ENCODE measurements around the gene TACC2.

TACC2 gene

DNA sequence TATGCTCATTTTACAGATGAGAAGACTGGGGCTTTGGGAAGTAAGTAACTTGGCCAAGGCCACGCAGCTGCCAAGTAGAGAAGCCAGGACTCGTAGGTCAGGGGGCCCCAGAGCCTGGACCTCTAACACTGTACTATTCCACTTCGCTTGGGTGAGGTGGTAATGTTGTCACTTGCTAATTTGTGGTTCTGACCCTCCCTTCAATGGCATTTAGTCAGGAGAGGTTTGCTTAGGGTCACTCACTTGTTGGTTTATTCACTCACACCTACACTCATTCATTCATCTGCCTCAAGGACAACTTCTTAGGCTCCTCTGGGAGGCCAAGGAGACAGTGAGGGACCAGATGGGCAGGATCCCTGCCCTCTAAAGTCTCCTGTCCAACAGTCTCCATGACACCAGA lies 303.4 kb downstream of the TACC2 start:
- TF ChIP-seq, protein P1, sequence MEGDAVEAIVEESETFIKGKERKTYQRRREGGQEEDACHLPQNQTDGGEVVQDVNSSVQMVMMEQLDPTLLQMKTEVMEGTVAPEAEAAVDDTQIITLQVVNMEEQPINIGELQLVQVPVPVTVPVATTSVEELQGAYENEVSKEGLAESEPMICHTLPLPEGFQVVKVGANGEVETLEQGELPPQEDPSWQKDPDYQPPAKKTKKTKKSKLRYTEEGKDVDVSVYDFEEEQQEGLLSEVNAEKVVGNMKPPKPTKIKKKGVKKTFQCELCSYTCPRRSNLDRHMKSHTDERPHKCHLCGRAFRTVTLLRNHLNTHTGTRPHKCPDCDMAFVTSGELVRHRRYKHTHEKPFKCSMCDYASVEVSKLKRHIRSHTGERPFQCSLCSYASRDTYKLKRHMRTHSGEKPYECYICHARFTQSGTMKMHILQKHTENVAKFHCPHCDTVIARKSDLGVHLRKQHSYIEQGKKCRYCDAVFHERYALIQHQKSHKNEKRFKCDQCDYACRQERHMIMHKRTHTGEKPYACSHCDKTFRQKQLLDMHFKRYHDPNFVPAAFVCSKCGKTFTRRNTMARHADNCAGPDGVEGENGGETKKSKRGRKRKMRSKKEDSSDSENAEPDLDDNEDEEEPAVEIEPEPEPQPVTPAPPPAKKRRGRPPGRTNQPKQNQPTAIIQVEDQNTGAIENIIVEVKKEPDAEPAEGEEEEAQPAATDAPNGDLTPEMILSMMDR (IDR thresholded peaks at IDR 0.05; ENCODE audit: low read depth, low read length, missing control alignments) = no peak
- no peak overlapping the region for H3K4me3 ChIP-seq (ENCODE audit: low read depth, low read length)
- no peak for DNase-seq (ENCODE audit: low read depth)

DNA sequence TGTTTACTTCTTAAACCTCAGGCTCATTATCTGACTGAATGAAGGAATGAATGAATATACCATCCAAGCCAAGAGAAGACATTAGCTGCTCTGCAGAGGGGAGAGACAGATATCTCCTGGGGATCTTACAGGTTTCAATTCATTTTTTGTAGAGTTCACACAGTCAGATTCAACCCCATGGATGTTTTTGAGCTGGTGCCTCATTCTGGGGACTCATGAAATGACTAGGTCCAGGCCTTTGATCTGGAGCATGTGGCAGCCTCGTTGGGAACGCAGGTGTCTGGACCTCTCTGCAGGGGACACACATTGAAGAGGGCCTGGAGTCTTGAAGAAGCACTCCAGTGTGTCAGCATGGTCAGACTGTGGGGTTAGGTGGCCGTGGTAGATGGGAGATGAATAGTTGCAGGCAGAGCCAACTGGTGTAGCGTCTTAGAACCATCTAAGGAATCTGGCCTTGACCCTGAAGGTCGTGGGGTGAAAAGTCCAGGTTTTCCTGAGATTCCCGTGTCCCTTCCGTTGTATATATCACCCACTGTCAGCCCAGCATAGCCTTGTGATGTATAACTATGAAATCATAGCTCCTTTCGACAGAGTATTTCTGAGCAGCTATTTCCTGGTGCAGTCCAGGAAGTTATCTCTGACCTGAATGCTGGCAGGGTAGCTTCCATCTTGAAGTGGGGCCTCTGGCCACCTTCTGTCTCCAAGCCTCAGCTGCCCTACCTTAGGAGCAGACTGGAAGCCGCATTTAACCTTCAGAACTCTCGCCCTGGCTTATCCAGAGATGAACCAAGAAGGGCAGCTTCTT lies 304.4 kb downstream of the TACC2 start:
- TF ChIP-seq, protein P1 (IDR thresholded peaks at IDR 0.05; ENCODE audit: low read depth, low read length, missing control alignments) = no peak
- no peak for DNase-seq (ENCODE audit: low read depth)
- H3K4me3 ChIP-seq (ENCODE audit: low read depth, low read length) = no peak overlapping the region

- no peak overlapping the region for H3K4me3 ChIP-seq (ENCODE audit: low read depth, low read length)
- no peak for DNase-seq (ENCODE audit: low read depth)
- TF ChIP-seq, protein P1 (IDR thresholded peaks at IDR 0.05; ENCODE audit: low read depth, low read length, missing control alignments) = no peak
Measured at GRCh38 chr10:122293961-122294380, 305.0 kb downstream of the TACC2 start.

GRCh38 chr10:122294511-122295450 lies 305.8 kb downstream of the TACC2 start:
- TF ChIP-seq, protein P1 (IDR thresholded peaks at IDR 0.05; ENCODE audit: low read depth, low read length, missing control alignments) = no peak
- DNase-seq (ENCODE audit: low read depth) = no peak
- H3K4me3 ChIP-seq (ENCODE audit: low read depth, low read length) = no peak overlapping the region

GRCh38 chr10:122295451-122295809 lies 306.5 kb downstream of the TACC2 start:
- TF ChIP-seq, protein P1 (IDR thresholded peaks at IDR 0.05; ENCODE audit: low read depth, low read length, missing control alignments) = no peak
- DNase-seq (ENCODE audit: low read depth) = no peak
- H3K4me3 ChIP-seq (ENCODE audit: low read depth, low read length) = no peak overlapping the region

DNA sequence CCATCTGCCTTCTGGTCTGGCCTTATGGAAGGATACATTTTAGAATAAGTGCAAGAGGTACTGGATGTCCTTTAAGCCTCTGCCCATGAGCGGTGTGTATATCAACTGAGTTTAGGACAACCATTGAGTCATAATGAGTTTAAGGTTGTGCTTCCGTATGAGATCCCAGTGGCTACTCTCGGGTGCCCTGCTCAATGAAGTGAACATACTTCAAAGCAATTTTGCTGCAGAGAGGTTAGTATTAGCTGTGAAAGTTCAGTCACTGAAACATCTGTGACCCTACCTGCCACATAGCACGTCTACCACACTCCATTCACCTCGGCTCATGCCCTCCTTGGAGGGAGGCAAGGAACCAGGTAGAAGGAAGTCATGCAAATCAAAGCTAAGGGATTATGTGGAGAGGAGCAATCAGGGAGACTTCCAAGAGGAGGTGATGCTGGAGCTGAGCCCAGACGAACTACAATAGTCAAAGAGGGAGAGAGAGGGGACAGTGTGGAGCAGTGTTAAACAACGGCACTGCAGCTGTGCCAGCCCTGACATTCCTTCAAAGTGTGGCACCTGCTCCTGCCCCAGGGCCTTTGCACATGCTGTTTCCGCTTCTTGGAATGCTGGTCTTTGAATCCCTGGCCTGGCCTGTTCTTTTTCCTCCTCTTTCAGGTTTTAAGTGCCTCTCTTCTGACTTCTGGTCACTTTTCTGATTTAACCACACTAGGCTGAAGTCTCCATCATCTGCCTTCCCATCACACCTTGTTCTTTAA lies 307.6 kb downstream of the TACC2 start:
- TF ChIP-seq, protein P1 (IDR thresholded peaks at IDR 0.05; ENCODE audit: low read depth, low read length, missing control alignments) = no peak
- no peak overlapping the region for H3K4me3 ChIP-seq (ENCODE audit: low read depth, low read length)
- DNase-seq (ENCODE audit: low read depth) = peak; percentile 5

Measured in GM12864 (cell line).